ENCODE measurements around the gene SLC25A21.

DNA sequence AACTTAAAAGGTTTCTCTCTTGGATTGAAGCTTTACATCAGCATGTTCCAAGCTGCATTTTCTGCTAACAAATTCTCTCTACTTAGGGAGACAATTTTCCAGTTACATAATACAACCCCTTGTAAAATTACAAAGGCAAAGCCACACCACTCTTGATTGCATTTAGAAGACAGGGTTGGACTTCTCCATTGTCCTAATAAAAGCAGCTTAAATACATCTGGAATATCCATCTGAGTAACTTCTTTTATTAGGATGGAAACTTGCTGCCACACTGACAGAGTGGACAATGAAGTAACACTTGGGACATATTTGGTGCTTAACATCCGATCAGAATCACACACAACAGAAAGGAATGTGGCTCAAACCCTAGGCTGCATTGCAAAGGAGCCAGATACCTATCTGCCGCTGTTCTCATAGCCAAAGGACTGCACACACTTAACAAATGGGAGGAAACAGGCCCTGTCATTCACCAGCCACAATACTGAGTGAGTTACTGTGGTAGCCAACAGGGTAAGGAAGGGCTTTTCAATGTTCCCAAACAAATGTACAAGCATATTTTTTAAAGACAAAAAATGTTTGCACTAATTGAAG lies 353.5 kb downstream of the SLC25A21 start:
- no peak for TF ChIP-seq POLR2A (IDR thresholded peaks at IDR 0.05)
- TF ChIP-seq, protein P1, sequence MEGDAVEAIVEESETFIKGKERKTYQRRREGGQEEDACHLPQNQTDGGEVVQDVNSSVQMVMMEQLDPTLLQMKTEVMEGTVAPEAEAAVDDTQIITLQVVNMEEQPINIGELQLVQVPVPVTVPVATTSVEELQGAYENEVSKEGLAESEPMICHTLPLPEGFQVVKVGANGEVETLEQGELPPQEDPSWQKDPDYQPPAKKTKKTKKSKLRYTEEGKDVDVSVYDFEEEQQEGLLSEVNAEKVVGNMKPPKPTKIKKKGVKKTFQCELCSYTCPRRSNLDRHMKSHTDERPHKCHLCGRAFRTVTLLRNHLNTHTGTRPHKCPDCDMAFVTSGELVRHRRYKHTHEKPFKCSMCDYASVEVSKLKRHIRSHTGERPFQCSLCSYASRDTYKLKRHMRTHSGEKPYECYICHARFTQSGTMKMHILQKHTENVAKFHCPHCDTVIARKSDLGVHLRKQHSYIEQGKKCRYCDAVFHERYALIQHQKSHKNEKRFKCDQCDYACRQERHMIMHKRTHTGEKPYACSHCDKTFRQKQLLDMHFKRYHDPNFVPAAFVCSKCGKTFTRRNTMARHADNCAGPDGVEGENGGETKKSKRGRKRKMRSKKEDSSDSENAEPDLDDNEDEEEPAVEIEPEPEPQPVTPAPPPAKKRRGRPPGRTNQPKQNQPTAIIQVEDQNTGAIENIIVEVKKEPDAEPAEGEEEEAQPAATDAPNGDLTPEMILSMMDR (IDR thresholded peaks at IDR 0.05) = no peak

Measured in lower leg skin (tissue), 3 donors.